SK-N-SH treated with all-trans-retinoic acid at 6 μM for 48 hours (cell line): ENCODE results near the gene MIX23.

Experiments
- ATAC-seq: fragments of 200-7000 bp; cut with Tn5 transposase; 3 replicates; pipeline ENCODE4 v1.9.1; 2020; ENCODE audit warnings: mild to moderate bottlenecking, moderate library complexity
- BACH2 ChIP-seq: fragments of 250-450 bp; sonication (Bioruptor Pico); IDR thresholded peaks from 2 replicates; pipeline ENCODE4 v1.9.0; 2021; ENCODE audit warnings: mild to moderate bottlenecking, borderline replicate concordance
- CREB5 ChIP-seq: fragments of 250-450 bp; sonication (Bioruptor Pico); IDR thresholded peaks from 2 replicates; pipeline ENCODE4 v1.5.1; 2020; ENCODE audit warnings: low read depth, mild to moderate bottlenecking, moderate library complexity
- CSDC2 ChIP-seq: fragments of 250-450 bp; sonication (Bioruptor Pico); IDR thresholded peaks from 2 replicates; pipeline ENCODE4 v1.5.0; 2020; ENCODE audit warnings: mild to moderate bottlenecking, moderate library complexity
- CSRNP3 ChIP-seq: fragments of 250-450 bp; sonication (Bioruptor Pico); IDR thresholded peaks from 2 replicates; pipeline ENCODE4 v1.5.1; 2021; ENCODE audit warnings: mild to moderate bottlenecking, moderate library complexity
- ESRRG ChIP-seq: fragments of 250-450 bp; sonication (Bioruptor Pico); IDR thresholded peaks from 2 replicates; pipeline ENCODE4 v1.6.1; 2021; ENCODE audit warnings: mild to moderate bottlenecking
- GLIS3 ChIP-seq: fragments of 250-450 bp; sonication (Bioruptor Pico); IDR thresholded peaks from 2 replicates; pipeline ENCODE4 v1.5.0; 2020; ENCODE audit warnings: mild to moderate bottlenecking, moderate library complexity
- ISL1 ChIP-seq: fragments of 250-450 bp; sonication (Bioruptor Pico); IDR thresholded peaks from 2 replicates; pipeline ENCODE4 v2.1.2; 2022; ENCODE audit warnings: mild to moderate bottlenecking, moderate library complexity
- PATZ1 ChIP-seq: fragments of 250-450 bp; sonication (Bioruptor Pico); IDR thresholded peaks from 2 replicates; pipeline ENCODE4 v1.8.0; 2020; ENCODE audit warnings: mild to moderate bottlenecking, moderate library complexity, borderline replicate concordance
- POU6F1 ChIP-seq: fragments of 250-450 bp; sonication (Bioruptor Pico); IDR thresholded peaks from 2 replicates; pipeline ENCODE4 v1.8.0; 2021; ENCODE audit warnings: low read depth, mild to moderate bottlenecking, moderate library complexity, borderline replicate concordance
- PPARA ChIP-seq: fragments of 250-450 bp; sonication (Bioruptor Pico); IDR thresholded peaks from 2 replicates; pipeline ENCODE4 v1.5.0; 2020; ENCODE audit warnings: mild to moderate bottlenecking, borderline replicate concordance
- RARB ChIP-seq: fragments of 250-450 bp; sonication (Bioruptor Pico); IDR thresholded peaks from 2 replicates; pipeline ENCODE4 v1.8.0; 2021; ENCODE audit warnings: mild to moderate bottlenecking, moderate library complexity
- TCF4 ChIP-seq: fragments of 250-450 bp; sonication (Bioruptor Pico); IDR thresholded peaks from 2 replicates; pipeline ENCODE4 v1.8.0; 2021; ENCODE audit warnings: mild to moderate bottlenecking, moderate library complexity, borderline replicate concordance
- TOX ChIP-seq: fragments of 250-450 bp; sonication (Bioruptor Pico); IDR thresholded peaks from 2 replicates; pipeline ENCODE4 v1.8.0; 2021; ENCODE audit warnings: mild to moderate bottlenecking, moderate library complexity, borderline replicate concordance
- ZC3H10 ChIP-seq: fragments of 250-450 bp; sonication (Bioruptor Pico); IDR thresholded peaks from 2 replicates; pipeline ENCODE4 v1.5.1; 2021; ENCODE audit warnings: mild to moderate bottlenecking, moderate library complexity
- ZFP3 ChIP-seq: fragments of 250-450 bp; sonication (Bioruptor Pico); IDR thresholded peaks from 2 replicates; pipeline ENCODE4 v1.5.0; 2020; ENCODE audit warnings: mild to moderate bottlenecking, moderate library complexity
- ZFP30 ChIP-seq: fragments of 450-650 bp; formaldehyde crosslinking; IDR thresholded peaks from 2 replicates; pipeline ENCODE4 v1.5.0; 2022; ENCODE audit warnings: mild to moderate bottlenecking, moderate library complexity
- ZNF565 ChIP-seq: fragments of 450-650 bp; formaldehyde crosslinking; conservative IDR thresholded peaks from 2 replicates; pipeline ENCODE4 v1.5.0; 2020; ENCODE audit warnings: low read depth, mild to moderate bottlenecking, moderate library complexity
- ZNF8 ChIP-seq: fragments of 450-650 bp; formaldehyde crosslinking; IDR thresholded peaks from 2 replicates; pipeline ENCODE4 v1.5.0; 2020; ENCODE audit warnings: mild to moderate bottlenecking, moderate library complexity

The MIX23 gene

GRCh38 chr3:122416966-122417365 is 33.9 kb upstream of the MIX23 start:
- no peak for TF ChIP-seq TOX (CRISPR knock-in tag)
- no peak for TF ChIP-seq ZFP30 (CRISPR knock-in tag)
- no peak for TF ChIP-seq TCF4 (CRISPR knock-in tag)

GRCh38 chr3:122415762-122416654 is 33.0 kb upstream of the MIX23 start, which contains the start of gene WDR5B:
Gene WDR5B (minus strand): TSS chr3:122416062. CDS start chr3:122415528, 534 bp downstream.
- peak; percentile 90 for ATAC-seq
- TF ChIP-seq RARB (0 out of 2 replicates have a peak, but pooled peaks have one; percentile 29), ZNF8 (CRISPR knock-in tag) (peak; percentile 5; the same call in 1 of the 2 replicates), CSRNP3 (no peak), PATZ1 (CRISPR knock-in tag) (0 out of 2 replicates have a peak, but pooled peaks have one; percentile 20)

More at GRCh38 chr3:122416966-122417365, 33.9 kb upstream of the MIX23 start:
- peak; percentile 44 for ATAC-seq

GRCh38 chr3:122415104-122415744 is 32.2 kb upstream of the MIX23 start:
- ATAC-seq = peak; percentile 67
- TF ChIP-seq BACH2 (CRISPR knock-in tag) (no peak), ZNF8 (CRISPR knock-in tag) (no peak), ZFP30 (CRISPR knock-in tag) (no peak), POU6F1 (no peak), ZFP3 (CRISPR knock-in tag) (no peak), RARB (no peak), ZC3H10 (no peak), TCF4 (CRISPR knock-in tag) (no peak), ZNF565 (CRISPR knock-in tag) (no peak), CSRNP3 (no peak), ESRRG (CRISPR knock-in tag) (no peak), PPARA (CRISPR knock-in tag) (no peak)

- ATAC-seq = no peak
- no peak for TF ChIP-seq ZFP30 (CRISPR knock-in tag)
- no peak for TF ChIP-seq PATZ1 (CRISPR knock-in tag)
- TF ChIP-seq CSDC2 (CRISPR knock-in tag) = no peak
- TF ChIP-seq CSRNP3 = no peak
- TF ChIP-seq TCF4 (CRISPR knock-in tag) = no peak
- no peak for TF ChIP-seq GLIS3
- no peak for TF ChIP-seq POU6F1
- TF ChIP-seq CREB5 = no peak
- TF ChIP-seq ISL1 (CRISPR knock-in tag) = no peak
- TF ChIP-seq RARB = no peak
- no peak for TF ChIP-seq TOX (CRISPR knock-in tag)
Observed at GRCh38 chr3:122414391-122414790, 31.4 kb upstream of the MIX23 start.
